HG03460 (cell line): Measurements from ENCODE around the gene JUND.

Experiments used
- ATAC-seq: cut with Tn5 transposase; IDR thresholded peaks from one replicate; pipeline ENCODE4 v1.9.1; 2021; ENCODE audit not compliant: unreplicated experiment

Gene JUND

DNA sequence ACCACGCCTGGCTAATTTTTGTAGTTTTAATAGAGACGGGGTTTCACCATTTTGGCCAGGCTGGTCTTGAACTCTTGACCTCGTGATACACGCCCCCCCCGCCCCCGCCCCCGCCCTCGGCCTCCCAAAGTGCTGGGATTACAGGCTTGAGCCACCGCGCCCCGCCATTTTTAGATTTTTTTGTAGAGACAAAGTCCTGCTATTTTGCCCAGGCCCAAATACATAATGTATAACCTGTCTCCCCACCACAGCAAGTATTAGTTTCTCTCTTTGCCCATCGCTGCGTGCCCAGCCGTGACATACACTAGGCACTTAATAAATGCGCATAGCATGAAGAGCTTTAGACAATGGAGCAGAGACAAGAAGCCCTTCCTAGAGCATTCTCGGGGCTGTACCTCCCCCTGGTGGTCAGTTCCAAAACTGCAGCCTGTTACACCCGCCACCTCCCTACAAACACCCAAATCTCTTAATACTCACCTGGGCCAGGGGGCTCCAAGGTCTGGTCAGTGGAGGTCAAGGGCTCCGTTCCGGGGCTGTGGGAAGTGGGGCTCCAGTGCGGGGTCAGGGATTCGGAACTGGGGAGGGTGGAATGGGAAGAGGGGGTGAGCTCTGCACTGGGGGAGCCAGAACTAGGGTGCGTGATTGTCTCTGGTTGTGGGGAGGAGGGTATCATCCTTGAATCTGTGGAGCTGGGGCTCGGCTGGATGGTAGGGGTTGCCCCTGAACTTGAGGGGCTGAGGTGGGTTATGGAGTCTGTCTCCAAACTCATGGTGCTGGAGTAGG is 29.6 kb downstream of the JUND start:
- ATAC-seq: no peak

- no peak for ATAC-seq
These were observed 31.6 kb downstream of the JUND start for GRCh38 chr19:18249834-18250233.

DNA sequence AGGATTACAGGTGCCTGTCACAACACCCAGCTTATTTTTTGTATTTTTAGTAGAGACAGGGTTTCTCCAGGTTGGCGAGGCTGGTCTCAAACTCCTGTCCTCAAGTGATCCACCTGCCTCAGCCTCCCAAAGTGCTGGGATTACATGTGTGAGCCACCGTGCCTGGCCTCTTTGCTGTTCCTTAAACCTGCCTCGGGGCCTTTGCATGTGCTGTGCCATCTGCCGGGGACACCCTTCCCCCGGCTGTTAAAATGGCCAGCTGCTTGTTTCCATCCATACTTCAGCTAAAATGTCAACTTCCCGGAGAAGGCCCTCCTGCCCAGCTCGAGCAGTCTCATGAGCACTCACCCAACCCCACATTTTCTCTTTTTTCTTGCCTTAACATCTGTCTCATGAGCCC is 36.1 kb downstream of the JUND start:
- no peak for ATAC-seq

DNA sequence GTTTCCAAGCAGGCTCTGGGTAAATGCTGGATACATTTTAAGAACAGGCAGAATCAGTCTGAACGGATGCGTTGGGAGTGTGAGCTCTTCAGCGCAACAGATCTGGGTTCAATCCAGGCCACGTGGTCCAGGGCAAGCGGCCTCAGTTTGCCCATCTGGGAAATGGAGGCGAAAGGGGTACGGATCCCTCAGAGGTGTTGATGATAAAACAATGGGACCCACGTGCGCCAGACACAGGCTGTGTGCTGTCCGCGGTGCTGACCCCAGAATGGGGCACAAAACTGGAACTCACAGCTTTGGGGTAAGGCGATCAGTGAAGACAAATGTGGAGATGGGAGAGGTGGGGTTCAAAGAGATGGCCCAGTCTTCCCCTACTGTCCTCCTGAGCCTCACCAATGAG is 42.1 kb downstream of the JUND start:
- ATAC-seq: no peak

GRCh38 chr19:18234194-18234593 is 47.2 kb downstream of the JUND start:
- ATAC-seq: no peak

DNA sequence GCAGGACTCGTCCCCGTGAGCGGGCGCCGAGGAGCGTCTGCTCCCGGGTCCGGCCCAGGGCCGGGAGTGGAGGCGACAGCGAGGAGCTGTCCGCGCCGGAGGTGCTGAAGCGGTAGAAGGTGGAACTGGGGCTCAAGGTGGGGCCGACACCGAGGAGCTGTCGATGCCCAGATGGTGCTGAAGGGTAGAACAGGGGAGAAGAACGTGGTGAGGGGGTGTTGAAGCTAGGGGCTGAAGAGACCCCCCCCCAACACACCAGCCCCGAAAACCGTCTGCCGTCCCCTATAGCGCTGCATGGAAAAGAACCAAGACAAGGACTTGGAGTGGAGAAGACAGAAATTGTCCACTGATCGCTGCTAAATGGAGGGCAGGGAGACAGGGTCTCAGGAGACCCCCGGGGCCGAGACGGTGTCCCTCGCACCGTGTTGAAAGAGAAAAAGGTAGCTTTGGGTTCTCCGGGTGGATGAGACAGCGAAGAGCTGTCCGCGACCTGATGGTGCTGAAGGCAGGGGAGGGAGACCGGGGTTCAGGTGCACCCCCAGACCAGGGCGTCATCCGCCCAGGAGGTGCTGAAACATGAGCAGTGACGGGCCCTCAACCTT is 48.1 kb downstream of the JUND start:
- ATAC-seq: no peak

DNA sequence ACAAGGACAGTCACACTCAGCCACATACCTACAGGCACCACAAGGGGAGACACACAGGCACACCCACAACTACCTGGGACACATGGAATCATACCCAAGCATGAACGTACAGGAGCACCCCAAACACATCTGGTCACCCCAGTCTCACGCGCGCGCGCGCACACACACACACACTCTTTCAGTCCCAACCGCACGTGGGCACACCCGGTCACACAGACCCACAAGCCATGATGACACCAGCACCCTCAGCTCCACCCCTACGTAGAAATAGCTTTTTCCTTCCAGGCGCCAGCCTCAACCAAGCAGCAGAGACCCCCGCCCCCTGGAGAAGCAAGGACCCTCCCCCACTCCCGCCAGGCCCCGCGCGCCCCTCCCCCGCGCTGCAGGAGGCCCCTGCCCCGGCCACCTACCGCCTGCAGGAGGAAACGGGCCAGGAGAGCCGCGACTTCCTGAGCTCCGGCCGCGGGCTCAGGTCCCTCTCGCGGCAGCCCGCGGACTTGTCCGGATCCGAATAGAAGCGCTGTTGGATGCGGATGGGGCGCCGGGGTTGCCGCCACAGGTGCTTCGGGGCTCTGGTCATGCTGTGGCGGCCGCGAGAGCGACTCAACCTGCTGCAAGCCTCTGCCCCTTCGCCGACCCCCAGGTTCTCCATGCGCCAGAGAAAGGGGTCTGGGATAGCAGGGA is 48.7 kb downstream of the JUND start:
- ATAC-seq: no peak

GRCh38 chr19:18231775-18232174 is 49.6 kb downstream of the JUND start:
- ATAC-seq: no peak

DNA sequence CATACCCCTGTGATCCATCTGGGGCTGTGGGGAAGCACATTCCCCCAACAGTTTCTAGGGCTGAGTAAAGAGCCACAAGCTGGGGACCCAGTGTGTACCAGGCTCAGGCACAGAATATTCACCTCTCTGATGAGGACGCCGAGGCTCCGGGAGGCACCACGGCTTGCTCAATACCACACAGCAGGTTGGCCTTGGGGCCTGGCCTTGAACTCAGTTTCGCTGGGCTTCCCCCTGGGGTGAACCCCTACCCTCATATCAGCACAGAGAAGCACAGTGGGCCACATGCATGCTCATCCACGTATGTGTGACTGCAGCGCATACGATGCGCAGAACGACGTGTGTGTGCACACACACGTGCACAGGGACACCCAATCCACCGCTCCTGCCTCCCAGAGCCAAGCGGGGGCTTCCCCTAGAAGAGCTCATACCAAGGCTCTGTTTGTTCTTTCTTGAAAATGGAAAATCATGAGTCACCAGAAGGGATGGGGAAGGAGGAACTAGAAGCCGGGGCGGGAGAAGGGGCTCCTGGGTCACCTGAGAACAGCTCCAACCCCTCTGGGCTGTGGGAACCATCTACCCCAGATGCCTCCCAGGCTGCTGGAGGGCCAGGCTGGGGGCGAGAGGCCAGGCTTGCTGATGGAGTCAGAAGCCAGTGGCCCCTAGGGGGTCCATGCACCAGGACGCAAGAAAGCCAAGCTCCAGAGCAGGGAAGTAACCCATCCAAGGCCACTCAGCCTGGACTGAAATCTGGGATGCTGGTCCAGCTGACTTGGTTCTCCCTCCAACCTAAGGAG is 50.3 kb downstream of the JUND start:
- no peak for ATAC-seq

GRCh38 chr19:18229915-18230314 is 51.5 kb downstream of the JUND start:
- ATAC-seq: no peak
